Activated CD8-positive, alpha-beta memory T cell treated with anti-CD3 and anti-CD28 coated beads, Interleukin-2, amount 10 ng/mL, durations not matched to agents 7 days and 5 days (primary cell): ENCODE results near the gene TRABD2B. TPM values are rescaled to one million over a fixed set of nuclear protein-coding genes. Genes with fewer than 3 reads are reported as not detected.

Experiments used
- ATAC-seq: fragments of 150-1000 bp; cut with Tn5 transposase; one replicate; pipeline ENCODE4 v1.10.0; 2021; ENCODE audit warnings: moderate library complexity
- CTCF ChIA-PET: fragments of 350-600 bp; sonication (Branson Sonifier 250); formaldehyde crosslinking; loops from one replicate; lab custom pipeline; 2021; ENCODE audit warnings: antibody characterized with exemption; lab: Charles Lee
- DNase-seq: peaks from one replicate; pipeline ENCODE4 v3.0.0-alpha.2; 2020
- H3K27ac Mint-ChIP-seq: one replicate; pipeline ENCODE4 v1.8.0; 2021; ENCODE audit warnings: mild to moderate bottlenecking, mixed read lengths
- H3K27me3 Mint-ChIP-seq: one replicate; pipeline ENCODE4 v1.8.0; 2021; ENCODE audit warnings: mixed read lengths
- H3K36me3 Mint-ChIP-seq: one replicate; pipeline ENCODE4 v1.8.0; 2021; ENCODE audit warnings: mild to moderate bottlenecking, mixed read lengths
- H3K4me1 Mint-ChIP-seq: one replicate; pipeline ENCODE4 v1.8.0; 2021; ENCODE audit warnings: mixed read lengths
- H3K4me3 Mint-ChIP-seq: one replicate; pipeline ENCODE4 v1.8.0; 2021; ENCODE audit warnings: mild to moderate bottlenecking, moderate library complexity, mixed read lengths
- H3K9me3 Mint-ChIP-seq: one replicate; pipeline ENCODE4 v1.8.0; 2022; ENCODE audit warnings: low read depth, mixed read lengths
- total RNA-seq, 2 experiments: library from RNA; stranded (reverse); gene quantifications; one replicate each; pipeline ENCODE4 v1.2.3, GENCODE V29; 2021

The TRABD2B gene
- total RNA-seq, 2 experiments from 2014 or later, result not detected

DNA sequence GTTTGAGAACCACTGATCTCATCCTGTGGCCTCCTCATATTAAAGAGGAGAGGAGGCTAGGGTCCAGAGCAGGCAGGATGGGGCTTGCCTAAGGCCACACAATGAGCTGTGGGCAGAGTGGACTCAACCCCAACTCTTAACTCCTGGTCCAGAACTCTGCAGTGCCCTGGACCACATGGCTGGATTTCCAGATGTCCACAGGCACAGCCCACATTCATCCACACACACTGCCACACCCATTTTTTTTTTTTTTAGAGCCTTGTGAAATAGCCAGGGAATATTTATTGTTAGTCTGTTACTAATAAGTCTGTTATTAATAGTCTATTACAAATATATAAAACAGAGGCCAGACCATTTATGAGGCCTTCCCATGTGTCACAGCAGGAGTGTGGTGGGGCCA lies 192.2 kb downstream of the TRABD2B start:
- DNase-seq (no peak), ATAC-seq (no peak)
- Mint-ChIP-seq H3K36me3 (no peaks in the 10 kb centered on the region), H3K4me1 (no peaks in the 10 kb centered on the region), H3K4me3 (no peak overlapping the region), H3K9me3 (no peaks in the 10 kb centered on the region), H3K27me3 (no peaks in the 10 kb centered on the region), H3K27ac (no peak overlapping the region)
- CTCF ChIA-PET, result no interaction called here

DNA sequence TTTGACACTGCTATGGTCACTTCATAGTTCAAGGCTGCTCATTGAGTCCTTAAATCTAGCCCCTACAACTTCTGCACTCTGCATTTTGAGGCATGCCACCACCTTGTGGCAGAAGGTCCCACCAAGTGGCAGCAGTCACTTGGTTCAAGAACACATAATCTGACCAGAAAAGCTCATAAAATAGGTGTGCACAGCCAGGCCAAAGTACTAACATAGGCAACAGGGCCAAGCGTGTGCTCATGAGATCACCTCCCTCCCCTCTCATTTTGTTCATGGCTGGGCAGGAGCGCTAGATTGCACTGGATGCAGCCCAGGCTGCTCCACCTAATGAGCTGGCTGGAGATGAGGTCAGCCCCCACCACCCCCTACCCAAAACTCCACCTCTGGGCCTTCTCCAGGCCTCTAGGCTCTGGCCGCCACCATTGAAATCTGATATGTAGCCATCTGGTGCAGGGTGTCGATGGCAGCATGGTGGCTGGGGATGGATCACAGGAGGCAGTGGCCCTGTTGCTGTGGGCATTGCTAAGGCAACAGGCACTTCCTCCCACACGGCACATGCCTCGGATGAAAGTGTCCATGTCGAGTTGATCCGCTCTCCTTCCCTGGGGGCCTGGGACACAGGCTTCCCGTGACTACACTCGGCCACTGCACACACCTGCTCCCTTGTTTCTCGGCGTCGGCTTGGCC lies 193.2 kb downstream of the TRABD2B start:
- DNase-seq, result no peak
- no peak for ATAC-seq
- H3K27ac Mint-ChIP-seq, result no peak overlapping the region
- no peaks in the 10 kb centered on the region for H3K4me1 Mint-ChIP-seq
- no peak overlapping the region for H3K4me3 Mint-ChIP-seq
- H3K36me3 Mint-ChIP-seq, result no peaks in the 10 kb centered on the region
- no peaks in the 10 kb centered on the region for H3K27me3 Mint-ChIP-seq
- H3K9me3 Mint-ChIP-seq, result no peaks in the 10 kb centered on the region
- CTCF ChIA-PET, result no interaction called here

DNA sequence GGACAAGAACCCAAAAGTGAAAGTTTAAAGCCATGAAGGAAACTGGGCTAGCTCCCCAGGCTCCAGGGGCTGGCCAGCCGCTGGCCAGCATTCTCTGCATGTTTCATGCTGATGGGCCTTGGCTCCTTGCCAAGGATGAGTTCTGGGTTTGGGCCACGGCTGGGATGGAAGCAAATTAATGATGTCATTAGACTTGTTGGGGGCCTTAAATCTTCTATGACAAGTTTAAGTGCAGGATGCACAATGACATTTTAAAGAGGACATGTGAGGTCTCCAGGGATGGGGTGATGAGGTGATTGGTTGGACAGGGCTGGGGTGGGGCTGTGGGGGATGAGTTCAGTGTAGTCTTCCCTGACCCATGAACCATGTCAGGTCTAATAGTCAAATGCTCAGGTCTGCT lies 199.6 kb downstream of the TRABD2B start:
- ATAC-seq, result no peak
- Mint-ChIP-seq H3K27me3 (no peaks in the 10 kb centered on the region), H3K4me3 (no peak overlapping the region)

DNA sequence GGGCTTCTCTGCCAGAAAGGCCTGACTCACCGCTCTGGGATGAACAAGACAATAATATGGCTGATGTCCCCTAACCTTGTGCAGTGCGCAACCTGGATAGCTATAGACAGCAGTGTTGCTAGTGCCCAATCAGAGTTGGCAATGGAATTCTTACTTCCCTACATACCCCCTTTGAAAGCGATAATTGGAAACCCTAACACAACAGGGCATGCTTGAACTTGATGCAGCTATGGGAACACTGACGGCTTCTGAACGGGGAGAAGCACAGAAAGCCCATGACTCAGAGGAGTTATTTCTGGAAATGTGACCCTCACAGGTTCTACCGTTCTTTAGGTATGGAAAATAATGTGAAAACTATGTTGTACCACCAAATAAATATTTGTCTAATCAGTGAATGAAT lies 200.6 kb downstream of the TRABD2B start:
- Mint-ChIP-seq H3K27ac (no peak overlapping the region), H3K4me3 (no peak overlapping the region), H3K36me3 (no peaks in the 10 kb centered on the region), H3K27me3 (no peaks in the 10 kb centered on the region), H3K9me3 (no peaks in the 10 kb centered on the region), H3K4me1 (no peaks in the 10 kb centered on the region)
- CTCF ChIA-PET, result no interaction called here
- ATAC-seq (no peak), DNase-seq (no peak)

More for the DNA sequence above, 199.6 kb downstream of the TRABD2B start:
- no peaks in the 10 kb centered on the region for H3K4me1 Mint-ChIP-seq
- DNase-seq, result no peak
- CTCF ChIA-PET, result no interaction called here
- no peak overlapping the region for H3K27ac Mint-ChIP-seq
- H3K9me3 Mint-ChIP-seq, result no peaks in the 10 kb centered on the region
- H3K36me3 Mint-ChIP-seq, result no peaks in the 10 kb centered on the region

DNA sequence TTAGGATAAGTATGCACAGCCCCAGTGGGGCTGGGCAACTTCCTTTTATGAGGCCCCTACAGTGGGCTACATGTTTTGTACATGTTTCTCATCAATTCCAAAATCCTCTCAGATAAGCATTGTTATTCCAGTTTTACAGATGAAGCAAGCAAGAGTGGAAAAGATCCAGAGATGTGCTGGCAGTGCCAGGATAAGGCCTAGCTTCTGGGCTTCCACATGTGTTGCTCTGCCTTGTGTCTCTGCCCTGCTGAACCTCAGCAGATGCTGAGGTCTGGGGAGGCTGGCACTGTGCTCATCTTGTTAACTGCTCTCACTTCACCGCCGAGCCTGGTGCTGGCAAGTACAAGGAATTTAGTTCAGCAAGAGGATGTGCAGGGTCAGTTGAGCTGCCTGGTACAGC lies 202.1 kb downstream of the TRABD2B start:
- H3K27me3 Mint-ChIP-seq, result peaks cover 2% of the 10 kb centered on the region
- no peaks in the 10 kb centered on the region for H3K9me3 Mint-ChIP-seq
- no peaks in the 10 kb centered on the region for H3K4me1 Mint-ChIP-seq
- H3K27ac Mint-ChIP-seq, result no peak overlapping the region
- CTCF ChIA-PET, result no interaction called here
- H3K36me3 Mint-ChIP-seq, result no peaks in the 10 kb centered on the region
- H3K4me3 Mint-ChIP-seq, result no peak overlapping the region
- ATAC-seq (no peak), DNase-seq (no peak)

DNA sequence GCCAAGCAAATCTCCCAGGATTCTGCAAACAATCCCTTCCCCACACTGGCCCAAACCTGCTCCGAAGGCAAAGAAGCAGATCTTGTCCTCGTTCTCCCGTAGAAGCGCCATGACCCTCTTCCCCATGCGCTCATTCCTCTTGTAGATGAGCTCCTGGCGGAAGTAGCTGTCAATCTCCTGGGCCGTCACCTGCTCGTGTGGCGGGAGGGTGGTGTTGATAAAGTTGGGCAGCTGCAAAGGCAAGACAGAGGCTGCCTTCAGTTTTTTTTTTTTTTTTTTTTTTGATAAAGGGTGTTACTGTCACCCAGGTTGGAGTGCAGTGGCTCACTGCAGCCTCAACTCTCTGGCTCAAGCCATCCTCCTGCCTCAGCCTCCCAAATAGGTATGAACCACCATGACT lies 202.7 kb downstream of the TRABD2B start:
- CTCF ChIA-PET, result no interaction called here
- H3K27me3 Mint-ChIP-seq, result peaks cover 2% of the 10 kb centered on the region

DNA sequence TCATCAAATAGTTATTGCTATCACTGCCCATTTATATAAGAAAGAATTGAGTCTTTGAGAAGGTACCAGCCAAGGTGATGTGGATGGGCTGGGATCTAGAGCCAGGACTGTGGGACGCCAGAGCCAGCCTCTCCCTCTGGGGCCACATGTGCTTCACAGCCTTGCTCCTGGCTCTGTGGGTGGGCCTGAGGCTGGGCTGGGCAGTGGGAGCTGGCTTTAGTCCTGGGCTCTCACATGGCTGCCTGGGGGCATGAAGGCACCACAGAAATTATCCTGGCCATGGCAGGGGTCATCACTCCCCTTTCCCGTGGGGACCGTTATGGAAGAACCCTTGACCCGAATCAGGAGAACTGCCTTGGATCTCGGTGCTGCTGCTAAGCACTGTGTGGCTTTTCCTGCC lies 203.1 kb downstream of the TRABD2B start:
- ATAC-seq, result no peak
- no peak overlapping the region for H3K27ac Mint-ChIP-seq
- CTCF ChIA-PET, result no interaction called here
- DNase-seq, result no peak
- H3K27me3 Mint-ChIP-seq, result peaks cover 2% of the 10 kb centered on the region
- H3K4me1 Mint-ChIP-seq, result no peaks in the 10 kb centered on the region
- H3K36me3 Mint-ChIP-seq, result no peaks in the 10 kb centered on the region
- H3K4me3 Mint-ChIP-seq, result no peak overlapping the region
- no peaks in the 10 kb centered on the region for H3K9me3 Mint-ChIP-seq

More for the DNA sequence above, 202.7 kb downstream of the TRABD2B start:
- no peak overlapping the region for H3K4me3 Mint-ChIP-seq
- no peaks in the 10 kb centered on the region for H3K9me3 Mint-ChIP-seq
- DNase-seq (no peak), ATAC-seq (no peak)
- H3K36me3 Mint-ChIP-seq, result no peaks in the 10 kb centered on the region
- H3K27ac Mint-ChIP-seq, result no peak overlapping the region
- H3K4me1 Mint-ChIP-seq, result no peaks in the 10 kb centered on the region

DNA sequence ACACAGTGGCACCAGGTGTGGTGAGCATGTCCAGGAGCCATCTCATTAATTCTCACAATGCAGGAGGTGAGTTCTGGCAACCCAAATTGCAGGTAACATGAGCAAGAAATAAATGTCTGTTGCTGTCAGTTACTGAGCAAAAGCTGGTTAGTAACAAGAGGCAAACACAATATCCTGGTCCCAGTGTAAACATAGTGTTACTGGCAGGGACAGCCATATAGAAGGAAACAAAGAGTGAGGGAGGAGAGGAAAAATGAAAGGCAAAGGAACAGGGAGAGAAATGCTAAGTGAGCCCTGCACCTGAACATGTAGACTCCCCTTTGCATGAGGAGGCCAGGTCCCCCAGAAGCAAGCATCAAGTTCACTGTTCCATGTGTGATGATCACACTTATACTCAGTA lies 203.6 kb downstream of the TRABD2B start:
- Mint-ChIP-seq H3K9me3 (no peaks in the 10 kb centered on the region), H3K27ac (no peak overlapping the region), H3K4me1 (no peaks in the 10 kb centered on the region), H3K4me3 (no peak overlapping the region), H3K27me3 (peaks cover 2% of the 10 kb centered on the region), H3K36me3 (no peaks in the 10 kb centered on the region)
- DNase-seq (no peak), ATAC-seq (no peak)
- CTCF ChIA-PET, result no interaction called here

DNA sequence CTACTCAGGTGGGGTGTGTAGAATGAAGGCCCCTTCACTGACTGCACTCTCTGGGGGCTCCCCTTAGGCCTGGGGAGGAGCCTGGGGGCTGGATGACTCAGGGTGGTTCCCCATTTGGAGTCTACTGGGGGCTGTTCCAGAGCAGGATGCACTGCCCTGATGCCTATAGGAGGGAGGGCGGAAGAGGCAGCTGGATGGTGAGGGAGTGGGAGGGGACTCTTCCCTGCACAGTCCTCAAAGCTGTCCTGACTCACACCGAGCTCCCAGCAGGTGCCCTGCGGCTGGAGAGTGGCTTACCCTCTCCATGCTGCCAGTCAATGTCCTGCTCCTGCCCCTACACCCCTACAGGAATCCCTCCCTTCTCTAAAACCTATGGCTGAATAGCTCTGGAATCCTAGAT lies 204.4 kb downstream of the TRABD2B start:
- Mint-ChIP-seq H3K27me3 (peaks cover 2% of the 10 kb centered on the region), H3K27ac (no peak overlapping the region), H3K4me1 (no peaks in the 10 kb centered on the region), H3K36me3 (no peaks in the 10 kb centered on the region), H3K9me3 (no peaks in the 10 kb centered on the region), H3K4me3 (no peak overlapping the region)
- DNase-seq (no peak), ATAC-seq (no peak)
- CTCF ChIA-PET, result no interaction called here

DNA sequence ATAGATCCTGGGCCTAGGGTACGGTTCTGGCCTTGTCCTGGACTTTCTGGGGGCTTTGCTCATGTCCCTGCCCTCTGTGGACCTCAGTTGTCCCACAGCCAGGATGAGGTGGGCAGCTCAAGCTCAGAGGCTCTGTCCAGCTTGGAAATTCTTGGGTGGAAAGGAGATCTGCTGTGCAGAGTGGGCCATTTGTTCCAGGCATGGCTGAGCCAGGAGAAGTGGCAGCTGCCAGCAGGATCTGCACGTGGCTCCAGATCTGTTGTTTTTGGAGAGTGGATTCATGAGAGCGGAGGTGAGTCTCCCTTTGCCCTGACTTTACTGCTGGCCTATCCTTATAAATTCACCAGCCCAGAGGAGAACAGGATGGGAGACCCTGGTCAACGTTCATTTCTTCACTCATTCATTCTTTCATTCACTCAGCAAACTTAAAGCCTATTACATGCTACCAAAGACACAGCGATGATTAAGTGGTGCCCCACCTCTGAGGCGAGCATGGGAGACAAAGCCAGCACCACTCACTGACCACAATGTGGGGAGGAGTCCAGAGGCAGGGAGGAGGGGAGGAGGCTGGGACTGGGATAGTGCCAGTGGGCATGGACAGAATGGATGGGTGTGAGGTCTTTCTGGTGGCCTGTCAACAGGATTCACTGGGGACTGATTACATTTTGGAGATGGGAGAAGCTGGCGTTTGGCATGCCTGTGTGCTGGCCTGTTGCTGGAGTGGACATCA lies 205.1 kb downstream of the TRABD2B start:
- Mint-ChIP-seq H3K9me3 (no peaks in the 10 kb centered on the region), H3K27ac (no peak overlapping the region), H3K4me3 (no peak overlapping the region), H3K27me3 (peaks cover 2% of the 10 kb centered on the region), H3K36me3 (no peaks in the 10 kb centered on the region), H3K4me1 (no peaks in the 10 kb centered on the region)
- no peak for ATAC-seq
- CTCF ChIA-PET, result no interaction called here
- no peak for DNase-seq

DNA sequence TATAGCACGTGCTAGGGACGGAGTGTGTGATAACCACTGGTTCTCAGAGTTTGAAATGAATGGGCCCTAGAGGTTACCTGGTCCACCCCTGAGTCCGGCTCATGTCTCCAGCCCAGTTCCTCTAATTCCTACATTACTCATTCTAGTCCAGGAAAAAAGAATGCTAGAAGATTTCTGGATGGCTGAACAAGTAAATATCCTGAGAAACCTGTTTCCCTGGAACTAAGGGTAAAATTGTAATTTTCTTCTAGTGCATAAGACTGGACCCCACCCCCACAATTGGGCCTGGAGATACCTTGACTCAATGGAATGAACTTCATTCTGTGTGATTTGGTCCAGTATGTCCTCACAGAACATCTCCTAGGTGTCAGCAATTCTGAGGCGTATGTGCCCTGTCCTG lies 208.4 kb downstream of the TRABD2B start:
- H3K27ac Mint-ChIP-seq, result no peak overlapping the region
- no peak overlapping the region for H3K4me3 Mint-ChIP-seq
- no peaks in the 10 kb centered on the region for H3K36me3 Mint-ChIP-seq
- ATAC-seq (no peak), DNase-seq (no peak)
- CTCF ChIA-PET, result no interaction called here
- no peaks in the 10 kb centered on the region for H3K9me3 Mint-ChIP-seq
- no peaks in the 10 kb centered on the region for H3K4me1 Mint-ChIP-seq
- H3K27me3 Mint-ChIP-seq, result peaks cover 2% of the 10 kb centered on the region

DNA sequence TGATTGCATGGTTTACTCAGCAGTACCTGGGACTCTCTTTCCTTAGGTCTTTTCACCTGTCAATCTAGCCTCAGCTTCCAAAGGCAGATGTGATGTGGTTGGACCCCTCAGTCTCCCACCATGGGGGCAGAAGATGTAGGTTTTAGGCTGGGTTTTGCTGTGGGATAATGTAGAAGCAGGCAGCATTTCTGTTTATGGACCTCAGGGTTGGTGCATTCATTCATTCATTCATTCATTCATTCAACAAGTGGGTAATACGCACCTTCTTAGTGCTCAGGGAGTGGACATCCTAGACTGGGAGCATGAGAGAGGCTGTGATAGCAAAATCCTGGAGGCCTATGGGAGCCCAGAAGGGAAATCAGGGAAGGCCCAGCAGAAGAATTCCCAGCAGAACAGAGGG lies 209.6 kb downstream of the TRABD2B start:
- no peaks in the 10 kb centered on the region for H3K36me3 Mint-ChIP-seq
- no peaks in the 10 kb centered on the region for H3K9me3 Mint-ChIP-seq
- DNase-seq (no peak), ATAC-seq (no peak)
- CTCF ChIA-PET, result no interaction called here
- H3K27ac Mint-ChIP-seq, result no peak overlapping the region
- no peaks in the 10 kb centered on the region for H3K4me1 Mint-ChIP-seq
- peaks cover 2% of the 10 kb centered on the region for H3K27me3 Mint-ChIP-seq
- no peak overlapping the region for H3K4me3 Mint-ChIP-seq

DNA sequence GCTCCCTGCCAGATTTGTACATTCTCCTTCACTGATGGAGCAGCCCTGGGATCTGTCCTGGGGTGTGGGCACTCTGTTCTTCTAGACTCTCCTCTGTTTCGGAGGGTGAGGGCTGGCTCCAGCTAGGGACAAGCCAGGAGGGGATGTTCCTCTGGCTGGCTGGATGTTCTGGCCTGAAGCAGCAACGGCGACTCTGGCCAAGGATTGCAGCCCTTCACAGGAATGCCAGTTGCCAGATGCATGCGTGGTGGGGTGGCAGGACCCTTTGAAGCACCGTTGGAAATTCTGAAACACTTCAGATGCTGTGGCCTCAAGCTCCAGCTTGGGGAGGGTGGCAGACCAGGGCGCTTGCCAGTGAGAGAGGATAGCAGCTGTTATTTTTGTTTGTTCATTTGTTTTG lies 210.9 kb downstream of the TRABD2B start:
- H3K9me3 Mint-ChIP-seq, result no peaks in the 10 kb centered on the region
- no peak for ATAC-seq
- no peak for DNase-seq
- H3K36me3 Mint-ChIP-seq, result no peaks in the 10 kb centered on the region
- CTCF ChIA-PET, result no interaction called here
- H3K4me3 Mint-ChIP-seq, result no peak overlapping the region
- no peaks in the 10 kb centered on the region for H3K4me1 Mint-ChIP-seq
- H3K27me3 Mint-ChIP-seq, result peaks cover 2% of the 10 kb centered on the region
- H3K27ac Mint-ChIP-seq, result no peak overlapping the region

DNA sequence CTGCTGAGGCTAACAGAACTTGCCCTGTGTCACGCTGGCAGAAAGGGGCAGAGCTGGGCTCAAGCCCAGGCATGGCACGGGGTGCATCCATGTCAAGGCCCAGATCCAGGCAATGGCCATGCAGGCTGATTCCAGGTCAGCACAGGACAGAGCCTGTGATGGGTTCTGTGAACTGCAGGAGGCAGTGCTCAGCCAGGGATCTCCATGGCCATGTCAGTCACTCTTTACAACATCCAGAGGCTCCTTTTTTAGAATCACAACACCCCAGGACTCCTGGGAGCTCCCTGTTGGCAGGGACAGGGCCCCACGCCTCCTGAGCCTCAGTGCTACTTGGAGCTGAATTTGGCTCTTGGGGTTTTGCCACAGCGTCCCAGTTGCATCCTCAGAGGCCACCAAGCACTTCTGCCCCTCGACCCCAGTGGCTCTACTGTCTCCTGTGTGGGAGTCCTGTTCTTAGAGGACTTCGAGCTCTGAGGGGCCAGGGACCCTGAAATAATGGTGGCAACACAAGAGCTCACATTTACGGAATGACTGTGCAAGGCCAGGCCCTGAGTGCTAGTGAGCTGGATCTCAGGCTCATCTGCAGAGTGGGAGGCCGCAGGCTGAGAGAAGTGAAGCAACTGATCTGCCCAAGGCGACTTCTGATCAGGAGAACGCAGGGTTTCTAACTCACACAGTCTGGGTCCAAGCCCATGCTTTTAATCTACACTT lies 211.5 kb downstream of the TRABD2B start:
- no peaks in the 10 kb centered on the region for H3K4me1 Mint-ChIP-seq
- CTCF ChIA-PET, result no interaction called here
- no peak for ATAC-seq
- H3K4me3 Mint-ChIP-seq, result no peak overlapping the region
- H3K27ac Mint-ChIP-seq, result no peak overlapping the region
- H3K36me3 Mint-ChIP-seq, result no peaks in the 10 kb centered on the region
- DNase-seq, result no peak
- H3K9me3 Mint-ChIP-seq, result no peaks in the 10 kb centered on the region
- H3K27me3 Mint-ChIP-seq, result peaks cover 2% of the 10 kb centered on the region
